ENCODE results near the gene IL22RA2. TPM values are rescaled to one million over a fixed set of nuclear protein-coding genes. Genes with fewer than 3 reads are reported as not detected.

The IL22RA2 gene
- total RNA-seq, 4 donors from 2014 or later, result not detected

DNA sequence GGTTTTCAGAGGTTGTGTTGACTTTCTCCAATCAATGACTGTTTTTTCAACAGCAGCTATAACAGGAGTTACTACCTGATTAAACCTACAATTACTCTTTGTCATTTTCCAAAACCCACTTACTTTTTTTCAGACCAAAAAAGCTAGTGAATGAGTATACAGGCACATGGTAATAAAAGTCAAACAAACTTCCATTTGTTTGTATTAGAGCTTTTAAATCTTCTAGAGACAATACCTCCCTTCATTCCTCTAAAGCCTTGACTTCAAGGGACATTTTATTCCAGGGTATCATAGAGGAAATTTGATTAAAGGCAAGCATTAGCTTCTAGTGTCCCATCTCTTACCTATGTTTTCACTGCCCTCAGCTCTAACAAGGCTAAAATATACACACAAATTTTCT, 52.7 kb downstream of the IL22RA2 start:
- Histone ChIP-seq H3K9me3 (no peaks in the 10 kb centered on the region), H3K4me3 (replicated peaks in 1 of 3) (no peak overlapping the region), H3K27me3 (no peaks in the 10 kb centered on the region), H3K4me1 (peaks cover 0 to under 1% of the 10 kb centered on the region in 2 donors), H3K27ac (no peak overlapping the region), H3K36me3 (no peaks in the 10 kb centered on the region)
- DNase-seq, result no peak
- intact Hi-C loops (cut with DNase I), result no loop called here
- TF ChIP-seq POLR2A (IDR thresholded peaks at IDR 0.05), result no peak
- TF ChIP-seq, protein P1, sequence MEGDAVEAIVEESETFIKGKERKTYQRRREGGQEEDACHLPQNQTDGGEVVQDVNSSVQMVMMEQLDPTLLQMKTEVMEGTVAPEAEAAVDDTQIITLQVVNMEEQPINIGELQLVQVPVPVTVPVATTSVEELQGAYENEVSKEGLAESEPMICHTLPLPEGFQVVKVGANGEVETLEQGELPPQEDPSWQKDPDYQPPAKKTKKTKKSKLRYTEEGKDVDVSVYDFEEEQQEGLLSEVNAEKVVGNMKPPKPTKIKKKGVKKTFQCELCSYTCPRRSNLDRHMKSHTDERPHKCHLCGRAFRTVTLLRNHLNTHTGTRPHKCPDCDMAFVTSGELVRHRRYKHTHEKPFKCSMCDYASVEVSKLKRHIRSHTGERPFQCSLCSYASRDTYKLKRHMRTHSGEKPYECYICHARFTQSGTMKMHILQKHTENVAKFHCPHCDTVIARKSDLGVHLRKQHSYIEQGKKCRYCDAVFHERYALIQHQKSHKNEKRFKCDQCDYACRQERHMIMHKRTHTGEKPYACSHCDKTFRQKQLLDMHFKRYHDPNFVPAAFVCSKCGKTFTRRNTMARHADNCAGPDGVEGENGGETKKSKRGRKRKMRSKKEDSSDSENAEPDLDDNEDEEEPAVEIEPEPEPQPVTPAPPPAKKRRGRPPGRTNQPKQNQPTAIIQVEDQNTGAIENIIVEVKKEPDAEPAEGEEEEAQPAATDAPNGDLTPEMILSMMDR (IDR thresholded peaks at IDR 0.05), result no peak

DNA sequence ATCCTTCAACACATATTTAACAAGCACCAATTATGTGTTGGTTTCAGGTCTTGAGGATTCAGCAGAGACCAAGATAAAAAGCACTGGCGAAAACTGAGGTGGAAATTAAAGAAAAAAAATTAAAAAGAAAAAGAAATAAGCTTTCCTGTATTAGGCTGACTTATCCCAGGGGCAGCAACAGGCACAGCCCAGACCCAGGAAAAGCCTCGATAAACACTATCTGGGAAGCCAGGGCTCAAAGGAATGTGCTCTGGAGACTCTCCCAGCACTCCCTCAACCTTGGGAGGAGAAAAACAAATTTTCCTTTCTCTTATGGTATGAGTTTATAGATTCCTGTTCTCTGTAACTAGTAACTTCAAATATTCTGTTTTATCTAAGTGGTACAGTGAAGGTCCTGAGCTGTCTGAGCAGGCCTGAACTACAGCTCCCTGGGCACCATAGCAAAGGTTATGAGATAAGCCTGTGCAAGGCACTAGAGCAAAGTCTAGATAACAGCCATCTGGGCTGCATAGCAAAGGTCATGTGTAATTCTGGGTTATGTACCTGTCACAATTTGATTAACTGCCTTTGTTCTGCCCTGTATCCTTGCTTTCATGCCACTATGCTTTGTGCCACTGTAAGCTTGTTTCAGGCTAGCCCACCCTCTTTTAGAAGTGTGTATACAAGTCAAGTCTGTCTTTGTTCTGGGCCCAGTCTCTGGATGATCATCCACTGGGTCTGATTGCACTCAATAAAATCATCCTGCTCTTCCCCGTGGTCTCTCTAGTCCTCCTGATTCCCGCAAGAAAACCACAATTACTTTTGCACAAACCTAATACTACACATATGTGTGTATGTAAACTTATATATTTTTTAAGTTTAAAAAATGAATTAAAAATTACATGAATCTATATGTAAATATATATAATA, 54.0 kb downstream of the IL22RA2 start:
- no peak for TF ChIP-seq POLR2A (IDR thresholded peaks at IDR 0.05)
- TF ChIP-seq, protein P1 (IDR thresholded peaks at IDR 0.05), result no peak
- H3K27me3 ChIP-seq, result no peaks in the 10 kb centered on the region
- WGBS, 2 donors, result 63 to 91% methylated on average over 4 of the region's 4 CpGs
- H3K36me3 ChIP-seq, result no peaks in the 10 kb centered on the region
- H3K4me1 ChIP-seq, result peaks cover 0 to 4% of the 10 kb centered on the region in 2 donors
- no peak overlapping the region for H3K4me3 ChIP-seq (replicated peaks in 1 of 3)
- intact Hi-C loops (cut with DNase I), result no loop called here
- no peaks in the 10 kb centered on the region for H3K9me3 ChIP-seq
- DNase-seq, result no peak
- H3K27ac ChIP-seq, result no peak overlapping the region

DNA sequence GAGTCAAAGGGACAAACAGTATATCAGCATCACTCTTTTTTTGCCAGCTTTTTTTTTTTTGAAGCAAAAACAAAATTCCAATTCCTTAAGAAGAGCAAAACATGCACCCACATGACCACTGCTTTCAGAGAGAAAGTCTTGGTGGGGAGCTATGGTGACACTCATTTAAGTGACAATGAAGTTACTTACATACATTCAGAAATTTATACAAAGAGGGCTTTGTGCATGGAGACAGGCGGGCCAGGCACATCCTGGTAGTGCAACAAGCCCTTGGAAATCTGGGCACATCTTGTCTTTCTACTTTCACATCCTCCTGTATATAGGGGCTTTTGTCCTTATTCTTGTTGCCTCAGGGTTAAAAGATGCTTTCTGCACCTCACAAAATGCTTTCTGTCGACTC, 55.9 kb downstream of the IL22RA2 start:
- Histone ChIP-seq H3K27ac (no peak overlapping the region), H3K27me3 (no peaks in the 10 kb centered on the region), H3K9me3 (no peaks in the 10 kb centered on the region), H3K4me3 (replicated peaks in 1 of 3) (no peak overlapping the region), H3K36me3 (no peaks in the 10 kb centered on the region), H3K4me1 (peaks cover 0 to 4% of the 10 kb centered on the region in 2 donors)
- intact Hi-C loops (cut with DNase I), result no loop called here
- TF ChIP-seq, protein P1 (IDR thresholded peaks at IDR 0.05), result no peak
- TF ChIP-seq POLR2A (IDR thresholded peaks at IDR 0.05), result no peak
- whole genome bisulfite sequencing, 2 donors, result 85 to 90% methylated on average over 2 of the region's 2 CpGs
- DNase-seq, result no peak

DNA sequence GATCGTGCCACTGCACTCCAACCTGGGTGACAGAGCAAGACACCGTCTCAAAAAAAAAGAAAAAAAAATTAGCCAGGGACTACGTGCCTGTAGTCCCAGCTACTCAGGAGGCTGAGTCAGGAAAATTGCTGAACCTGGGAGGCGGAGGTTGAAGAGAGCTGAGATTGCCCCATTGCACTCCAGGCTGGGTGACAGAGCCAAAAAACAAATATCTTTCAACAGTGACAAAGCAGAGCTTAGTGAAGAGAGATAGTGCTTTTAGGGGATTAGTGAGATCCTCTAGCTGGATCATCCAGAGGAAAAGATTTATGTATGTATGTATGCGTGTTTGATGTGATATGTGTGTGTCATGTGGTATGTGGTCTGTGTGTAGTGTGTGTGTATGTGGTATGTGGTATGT, 56.6 kb downstream of the IL22RA2 start:
- Histone ChIP-seq H3K4me3 (replicated peaks in 1 of 3) (no peak overlapping the region), H3K27me3 (no peaks in the 10 kb centered on the region), H3K36me3 (no peaks in the 10 kb centered on the region), H3K27ac (no peak overlapping the region), H3K4me1 (peaks cover 0 to 4% of the 10 kb centered on the region in 2 donors), H3K9me3 (no peaks in the 10 kb centered on the region)
- 72 to 93% methylated on average over 5 of the region's 5 CpGs for WGBS, 2 donors
- no peak for DNase-seq
- intact Hi-C loops (cut with DNase I), result no loop called here
- no peak for TF ChIP-seq POLR2A (IDR thresholded peaks at IDR 0.05)
- TF ChIP-seq, protein P1 (IDR thresholded peaks at IDR 0.05), result no peak

DNA sequence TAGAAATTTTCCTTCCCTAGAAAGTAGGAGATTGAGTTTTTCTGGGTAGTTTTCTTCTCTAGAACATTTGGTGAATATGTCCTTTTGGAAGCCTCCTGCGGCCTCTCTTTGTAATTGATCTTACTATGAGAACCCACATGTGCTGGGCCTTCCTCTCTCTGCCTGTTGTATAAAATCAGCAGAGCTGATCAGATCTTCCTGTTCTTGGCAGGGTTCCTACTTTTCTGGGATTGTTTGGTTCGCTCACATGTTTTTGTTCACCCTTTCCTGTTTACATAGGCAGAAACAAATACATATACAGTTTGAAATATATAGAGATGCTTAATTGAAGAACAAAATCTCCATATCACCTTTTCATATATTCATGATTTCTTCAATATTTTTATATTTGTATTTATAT, 57.8 kb downstream of the IL22RA2 start:
- TF ChIP-seq, protein P1 (IDR thresholded peaks at IDR 0.05), result no peak
- TF ChIP-seq POLR2A (IDR thresholded peaks at IDR 0.05), result no peak
- Histone ChIP-seq H3K27me3 (no peaks in the 10 kb centered on the region), H3K4me1 (peaks cover 0 to 4% of the 10 kb centered on the region in 2 donors), H3K9me3 (no peaks in the 10 kb centered on the region), H3K36me3 (no peaks in the 10 kb centered on the region), H3K27ac (no peak overlapping the region), H3K4me3 (replicated peaks in 1 of 3) (no peak overlapping the region)
- DNase-seq, result no peak
- intact Hi-C loops (cut with DNase I), result no loop called here
- 53 to 61% methylated on average over 2 of the region's 2 CpGs for WGBS, 2 donors
